Uterus (tissue), 2 donors: ENCODE data around the gene OSBPL2.

Source experiments
- POLR2A ChIP-seq, 2 donors: fragments of 450-650 bp; IDR thresholded peaks; one replicate each; pipeline ENCODE4 v1.6.1; 2016; ENCODE audit warnings: antibody characterized with exemption in 2 of 2, mild to moderate bottlenecking in 1 of 2, moderate library complexity in 1 of 2
- TF ChIP-seq, protein P1 (sequence below), 4 experiments: fragments of 200-600 bp in 2 of 4; fragments of 450-650 bp in 2 of 4; sonication (generic) in 2 of 4; IDR thresholded peaks; one replicate each; pipeline ENCODE4 v1.5.1; 2016 to 2019; ENCODE audit warnings: antibody characterized with exemption in 4 of 4, mild to moderate bottlenecking in 2 of 4, moderate library complexity in 1 of 4

DNA sequence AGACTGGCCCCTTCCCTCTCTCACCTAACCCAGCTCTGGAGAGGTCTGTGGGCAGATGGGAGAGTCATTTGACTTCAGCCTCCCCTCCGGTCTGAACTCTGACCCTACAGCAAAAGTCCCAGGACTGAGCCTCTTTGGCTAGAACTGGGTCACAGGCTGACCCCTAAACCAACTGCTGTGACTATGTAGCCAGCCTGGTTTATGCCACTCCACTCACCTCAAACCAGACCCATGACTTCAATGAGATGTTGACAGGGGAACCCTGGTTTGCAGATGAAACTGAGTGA lies 864 bp upstream of the OSBPL2 start:
- TF ChIP-seq, protein P1, sequence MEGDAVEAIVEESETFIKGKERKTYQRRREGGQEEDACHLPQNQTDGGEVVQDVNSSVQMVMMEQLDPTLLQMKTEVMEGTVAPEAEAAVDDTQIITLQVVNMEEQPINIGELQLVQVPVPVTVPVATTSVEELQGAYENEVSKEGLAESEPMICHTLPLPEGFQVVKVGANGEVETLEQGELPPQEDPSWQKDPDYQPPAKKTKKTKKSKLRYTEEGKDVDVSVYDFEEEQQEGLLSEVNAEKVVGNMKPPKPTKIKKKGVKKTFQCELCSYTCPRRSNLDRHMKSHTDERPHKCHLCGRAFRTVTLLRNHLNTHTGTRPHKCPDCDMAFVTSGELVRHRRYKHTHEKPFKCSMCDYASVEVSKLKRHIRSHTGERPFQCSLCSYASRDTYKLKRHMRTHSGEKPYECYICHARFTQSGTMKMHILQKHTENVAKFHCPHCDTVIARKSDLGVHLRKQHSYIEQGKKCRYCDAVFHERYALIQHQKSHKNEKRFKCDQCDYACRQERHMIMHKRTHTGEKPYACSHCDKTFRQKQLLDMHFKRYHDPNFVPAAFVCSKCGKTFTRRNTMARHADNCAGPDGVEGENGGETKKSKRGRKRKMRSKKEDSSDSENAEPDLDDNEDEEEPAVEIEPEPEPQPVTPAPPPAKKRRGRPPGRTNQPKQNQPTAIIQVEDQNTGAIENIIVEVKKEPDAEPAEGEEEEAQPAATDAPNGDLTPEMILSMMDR (IDR thresholded peaks at IDR 0.05): no peak
- TF ChIP-seq POLR2A (IDR thresholded peaks at IDR 0.05): no peak
